Measurements from ENCODE around the gene ZNF10.

Gene ZNF10

DNA sequence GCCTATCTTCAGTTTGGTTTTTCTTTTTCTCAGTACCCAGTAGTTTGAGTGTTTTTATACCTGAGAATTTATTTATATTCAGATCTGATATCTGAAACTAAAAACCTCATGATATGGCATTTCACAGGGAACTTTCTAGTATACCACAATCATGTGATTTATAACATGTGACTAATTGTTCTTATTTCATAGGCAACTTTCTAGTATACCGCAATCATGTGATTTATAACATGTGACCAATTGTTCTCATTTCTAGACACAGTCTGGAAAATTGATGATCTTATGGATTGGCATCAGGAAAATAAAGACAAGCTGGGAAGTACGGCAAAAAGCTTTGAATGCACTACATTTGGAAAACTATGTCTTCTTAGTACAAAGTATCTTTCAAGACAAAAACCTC lies 71.5 kb downstream of the ZNF10 start:
- DNase-seq (ENCODE audit: low spot score) = no peak

DNA sequence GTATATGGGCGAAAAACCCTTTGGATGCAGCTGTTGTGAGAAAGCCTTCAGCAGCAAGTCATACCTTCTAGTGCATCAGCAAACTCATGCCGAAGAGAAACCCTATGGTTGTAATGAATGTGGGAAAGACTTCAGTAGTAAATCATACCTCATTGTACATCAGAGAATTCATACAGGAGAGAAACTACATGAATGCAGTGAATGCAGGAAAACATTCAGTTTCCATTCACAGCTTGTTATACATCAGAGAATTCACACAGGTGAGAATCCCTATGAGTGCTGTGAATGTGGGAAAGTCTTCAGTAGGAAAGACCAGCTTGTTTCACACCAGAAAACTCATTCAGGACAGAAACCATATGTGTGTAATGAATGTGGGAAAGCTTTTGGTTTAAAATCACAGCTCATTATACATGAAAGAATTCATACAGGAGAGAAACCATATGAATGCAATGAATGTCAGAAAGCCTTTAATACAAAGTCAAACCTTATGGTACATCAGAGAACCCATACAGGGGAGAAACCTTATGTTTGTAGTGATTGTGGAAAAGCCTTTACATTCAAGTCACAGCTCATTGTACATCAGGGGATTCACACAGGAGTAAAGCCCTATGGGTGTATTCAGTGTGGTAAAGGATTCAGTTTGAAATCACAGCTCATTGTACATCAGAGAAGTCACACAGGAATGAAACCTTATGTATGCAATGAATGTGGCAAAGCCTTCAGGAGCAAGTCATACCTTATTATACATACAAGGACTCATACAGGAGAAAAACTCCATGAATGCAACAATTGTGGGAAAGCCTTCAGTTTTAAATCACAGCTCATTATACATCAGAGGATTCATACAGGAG lies 72.3 kb downstream of the ZNF10 start:
- no peak for DNase-seq (ENCODE audit: low spot score)

DNA sequence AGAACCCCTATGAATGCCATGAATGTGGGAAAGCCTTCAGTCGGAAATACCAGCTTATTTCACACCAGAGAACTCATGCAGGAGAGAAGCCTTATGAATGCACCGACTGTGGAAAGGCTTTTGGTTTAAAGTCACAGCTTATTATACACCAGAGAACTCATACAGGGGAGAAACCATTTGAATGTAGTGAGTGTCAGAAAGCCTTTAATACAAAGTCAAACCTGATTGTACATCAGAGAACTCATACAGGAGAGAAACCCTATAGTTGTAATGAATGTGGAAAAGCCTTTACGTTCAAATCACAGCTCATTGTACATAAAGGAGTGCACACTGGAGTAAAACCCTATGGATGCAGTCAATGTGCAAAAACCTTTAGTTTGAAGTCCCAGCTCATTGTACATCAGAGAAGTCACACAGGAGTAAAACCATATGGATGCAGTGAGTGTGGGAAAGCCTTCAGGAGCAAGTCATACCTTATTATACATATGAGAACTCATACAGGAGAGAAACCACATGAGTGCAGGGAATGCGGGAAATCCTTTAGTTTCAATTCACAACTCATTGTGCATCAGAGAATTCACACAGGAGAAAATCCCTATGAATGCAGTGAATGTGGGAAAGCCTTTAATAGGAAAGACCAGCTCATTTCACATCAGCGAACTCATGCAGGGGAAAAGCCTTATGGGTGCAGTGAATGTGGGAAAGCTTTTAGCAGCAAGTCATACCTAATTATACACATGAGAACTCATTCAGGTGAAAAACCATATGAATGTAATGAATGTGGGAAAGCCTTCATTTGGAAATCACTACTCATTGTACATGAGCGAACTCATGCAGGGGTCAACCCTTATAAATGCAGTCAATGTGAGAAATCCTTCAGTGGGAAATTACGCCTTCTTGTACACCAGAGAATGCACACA lies 73.2 kb downstream of the ZNF10 start:
- DNase-seq (ENCODE audit: low spot score) = no peak

DNA sequence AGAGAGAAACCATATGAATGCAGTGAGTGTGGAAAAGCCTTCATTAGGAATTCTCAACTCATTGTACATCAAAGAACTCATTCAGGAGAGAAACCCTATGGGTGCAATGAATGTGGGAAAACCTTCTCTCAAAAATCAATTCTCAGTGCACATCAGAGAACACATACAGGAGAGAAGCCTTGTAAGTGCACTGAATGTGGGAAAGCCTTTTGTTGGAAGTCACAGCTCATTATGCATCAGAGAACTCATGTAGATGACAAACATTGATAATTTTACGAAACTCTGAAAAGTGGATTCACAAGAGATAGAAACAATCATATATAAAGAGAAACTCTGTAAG lies 73.8 kb downstream of the ZNF10 start:
- DNase-seq (ENCODE audit: low spot score) = no peak

DNA sequence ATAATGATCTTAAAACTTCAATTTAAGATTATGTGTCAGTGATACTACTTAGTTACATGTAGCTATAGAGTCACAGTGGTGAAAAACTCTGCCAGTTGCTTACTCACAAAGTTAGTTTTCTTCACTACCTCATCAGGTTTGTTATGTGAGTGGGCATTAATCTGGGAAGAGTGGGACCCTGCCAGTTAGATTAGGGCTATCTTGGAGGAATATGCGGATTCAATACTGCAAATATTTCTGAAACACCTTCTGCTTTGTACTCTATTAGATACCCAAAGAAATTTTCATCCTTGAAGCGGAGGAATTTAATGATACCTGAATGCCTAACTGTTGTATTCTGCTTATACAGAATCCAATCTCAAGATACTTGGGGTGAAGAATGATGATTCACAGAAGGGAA lies 76.0 kb downstream of the ZNF10 start:
- DNase-seq (ENCODE audit: low spot score) = no peak

Measured in putamen (tissue), 1 donor.